HG02798 (cell line): ENCODE measurements around the gene RFX1.
"Not testable (repeated sequence)": the region's sequence is repeated elsewhere in the genome, so short reads cannot be mapped to it uniquely, and the experiment has no call there.

Source experiments
- ATAC-seq: cut with Tn5 transposase; IDR thresholded peaks from one replicate; pipeline ENCODE4 v1.9.1; 2021; ENCODE audit warnings: mild to moderate bottlenecking; ENCODE audit not compliant: unreplicated experiment, poor library complexity

Gene RFX1

GRCh38 chr19:13981021-13981420 lies 25.1 kb downstream of the RFX1 start:
- ATAC-seq, result no peak

GRCh38 chr19:13980340-13980739 lies 25.8 kb downstream of the RFX1 start:
- ATAC-seq, result no peak

- ATAC-seq, result no peak
Measured at GRCh38 chr19:13979686-13980085, 26.4 kb downstream of the RFX1 start.

- ATAC-seq, result no peak
Measured at GRCh38 chr19:13979244-13979615, 26.9 kb downstream of the RFX1 start.

GRCh38 chr19:13978351-13979243 lies 27.5 kb downstream of the RFX1 start:
- ATAC-seq, result no peak

- no peak for ATAC-seq
Measured at GRCh38 chr19:13977803-13978202, 28.3 kb downstream of the RFX1 start.

- no peak for ATAC-seq
Measured at GRCh38 chr19:13976446-13976845, 29.7 kb downstream of the RFX1 start.

- ATAC-seq, result no peak
Measured at GRCh38 chr19:13975870-13976269, 30.2 kb downstream of the RFX1 start.

- ATAC-seq, result no peak
Measured at GRCh38 chr19:13974073-13974472, 32.0 kb downstream of the RFX1 start.

GRCh38 chr19:13973479-13973878 lies 32.6 kb downstream of the RFX1 start:
- not testable (repeated sequence) for ATAC-seq

GRCh38 chr19:13972368-13973155 lies 33.6 kb downstream of the RFX1 start:
- no peak for ATAC-seq

- not testable (repeated sequence) for ATAC-seq
Measured at GRCh38 chr19:13971868-13972267, 34.3 kb downstream of the RFX1 start.

GRCh38 chr19:13969897-13970296 lies 36.2 kb downstream of the RFX1 start:
- ATAC-seq, result no peak

GRCh38 chr19:13968999-13969398 lies 37.1 kb downstream of the RFX1 start:
- no peak for ATAC-seq

- no peak for ATAC-seq
Measured at GRCh38 chr19:13968383-13968935, 37.7 kb downstream of the RFX1 start.

- not testable (repeated sequence) for ATAC-seq
Measured at GRCh38 chr19:13967206-13967605, 38.9 kb downstream of the RFX1 start.

GRCh38 chr19:13966684-13967128 lies 39.4 kb downstream of the RFX1 start:
- ATAC-seq, result no peak

- ATAC-seq, result no peak
Measured at GRCh38 chr19:13965926-13966683, 40.0 kb downstream of the RFX1 start.

GRCh38 chr19:13965377-13965896 lies 40.7 kb downstream of the RFX1 start:
- ATAC-seq, result no peak

GRCh38 chr19:13964776-13965175 lies 41.3 kb downstream of the RFX1 start:
- ATAC-seq, result no peak
